Mammary epithelial cell (primary cell): ENCODE measurements around the gene CNTN5.

Experiments used
- EZH2 ChIP-seq: IDR thresholded peaks from 2 replicates; pipeline ENCODE4 v1.6.1; 2012; ENCODE audit warnings: low read length, inconsistent platforms, borderline replicate concordance
- TF ChIP-seq, protein P1 (sequence below), 2 donors: IDR thresholded peaks in 1 of 2; conservative IDR thresholded peaks in 1 of 2; 2 replicates each; pipeline ENCODE4 v1.5.1; 2011 to 2012; ENCODE audit warnings: inconsistent platforms in 2 of 2, low read length in 2 of 2, mild to moderate bottlenecking in 2 of 2, control low read depth in 1 of 2, low read depth in 1 of 2; ENCODE audit not compliant: insufficient read depth in 1 of 2; ENCODE audit errors: extremely low read depth in 1 of 2

DNA sequence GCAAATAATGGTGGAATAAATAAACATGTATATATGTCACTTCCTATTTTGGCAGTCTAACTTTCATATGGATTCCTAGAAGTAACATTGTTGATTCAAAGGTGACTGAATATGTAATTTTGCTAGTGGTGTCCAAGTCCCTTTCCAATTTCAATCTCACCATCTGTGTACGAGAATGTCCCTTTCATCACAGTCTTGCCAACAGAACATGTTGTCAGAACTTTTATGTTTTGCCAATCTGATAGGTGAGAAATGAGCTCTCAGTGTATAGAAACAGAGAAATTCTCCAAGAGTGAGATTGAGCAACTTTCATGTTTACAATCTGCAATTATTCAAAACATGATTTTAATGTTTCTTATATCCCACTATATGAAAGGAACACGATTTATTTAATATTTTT lies 167.5 kb downstream of the CNTN5 start:
- TF ChIP-seq, protein P1, sequence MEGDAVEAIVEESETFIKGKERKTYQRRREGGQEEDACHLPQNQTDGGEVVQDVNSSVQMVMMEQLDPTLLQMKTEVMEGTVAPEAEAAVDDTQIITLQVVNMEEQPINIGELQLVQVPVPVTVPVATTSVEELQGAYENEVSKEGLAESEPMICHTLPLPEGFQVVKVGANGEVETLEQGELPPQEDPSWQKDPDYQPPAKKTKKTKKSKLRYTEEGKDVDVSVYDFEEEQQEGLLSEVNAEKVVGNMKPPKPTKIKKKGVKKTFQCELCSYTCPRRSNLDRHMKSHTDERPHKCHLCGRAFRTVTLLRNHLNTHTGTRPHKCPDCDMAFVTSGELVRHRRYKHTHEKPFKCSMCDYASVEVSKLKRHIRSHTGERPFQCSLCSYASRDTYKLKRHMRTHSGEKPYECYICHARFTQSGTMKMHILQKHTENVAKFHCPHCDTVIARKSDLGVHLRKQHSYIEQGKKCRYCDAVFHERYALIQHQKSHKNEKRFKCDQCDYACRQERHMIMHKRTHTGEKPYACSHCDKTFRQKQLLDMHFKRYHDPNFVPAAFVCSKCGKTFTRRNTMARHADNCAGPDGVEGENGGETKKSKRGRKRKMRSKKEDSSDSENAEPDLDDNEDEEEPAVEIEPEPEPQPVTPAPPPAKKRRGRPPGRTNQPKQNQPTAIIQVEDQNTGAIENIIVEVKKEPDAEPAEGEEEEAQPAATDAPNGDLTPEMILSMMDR (conservative IDR thresholded peaks at IDR 0.05 in 1 of 2, IDR thresholded peaks at IDR 0.05 in 1 of 2; ENCODE audit: extremely low read depth in 1 of 2, insufficient read depth in 1 of 2, low read depth in 1 of 2, low read length in 2 of 2) = no peak
- no peak for TF ChIP-seq EZH2
